Activated CD4-positive, alpha-beta memory T cell treated with anti-CD3 and anti-CD28 coated beads, Interleukin-2, amount 10 ng/mL, durations not matched to agents 7 days and 5 days (primary cell): Measurements from ENCODE around the gene SMARCC1. TPM values are rescaled to one million over a fixed set of nuclear protein-coding genes. Genes with fewer than 3 reads are reported as not detected.
"Not testable (repeated sequence)": the region's sequence is repeated elsewhere in the genome, so short reads cannot be mapped to it uniquely, and the experiment has no call there.

Experiments used
- CTCF ChIA-PET: fragments of 350-600 bp; sonication (Branson Sonifier 250); formaldehyde crosslinking; loops from one replicate; lab custom pipeline; 2021; ENCODE audit warnings: antibody characterized with exemption, inconsistent platforms; lab: Charles Lee
- POLR2A ChIA-PET: fragments of 350-600 bp; sonication (Branson Sonifier 250); formaldehyde crosslinking; loops from one replicate; lab custom pipeline; 2021; ENCODE audit warnings: antibody characterized with exemption; lab: Charles Lee
- DNase-seq: peaks from one replicate; pipeline ENCODE4 v3.0.0-alpha.2; 2020
- H3K27ac Mint-ChIP-seq: one replicate; pipeline ENCODE4 v1.8.0; 2021; ENCODE audit warnings: mild to moderate bottlenecking, mixed read lengths
- H3K27me3 Mint-ChIP-seq: one replicate; pipeline ENCODE4 v1.8.0; 2021; ENCODE audit warnings: mixed read lengths
- H3K36me3 Mint-ChIP-seq: one replicate; pipeline ENCODE4 v1.8.0; 2021; ENCODE audit warnings: low read depth, mixed read lengths
- H3K4me1 Mint-ChIP-seq: one replicate; pipeline ENCODE4 v1.8.0; 2021; ENCODE audit warnings: mixed read lengths
- H3K4me3 Mint-ChIP-seq: one replicate; pipeline ENCODE4 v1.8.0; 2021; ENCODE audit warnings: mild to moderate bottlenecking, mixed read lengths
- H3K9me3 Mint-ChIP-seq: one replicate; pipeline ENCODE4 v1.8.0; 2021; ENCODE audit warnings: mixed read lengths
- total RNA-seq, 2 experiments: library from RNA; stranded (reverse); gene quantifications; one replicate each; pipeline ENCODE4 v1.2.3, GENCODE V29; 2021

The SMARCC1 gene
- 10 to 100 TPM; 83.0 to 83.7 TPM for total RNA-seq

- peak; percentile 99 for DNase-seq
- H3K4me3 Mint-ChIP-seq: peak within 1 kb of the TSS; percentile 93
- CTCF ChIA-PET: interaction anchor here (1.1 kb wide), 1 partner anchor 258 kb away, joined by 3 read pairs; no protein-coding TSS in a partner anchor
- H3K4me1 Mint-ChIP-seq: peaks cover 22% of the 10 kb centered on the region
- no peaks in the 10 kb centered on the region for H3K9me3 Mint-ChIP-seq
- H3K36me3 Mint-ChIP-seq: peaks cover 8% of the 10 kb centered on the region
- POLR2A ChIA-PET: interaction anchor here (0.9 to 1.5 kb wide), 12 partner anchors 9 to 802 kb away, joined by 3 to 12 read pairs (median 4); partner anchors contain the start of genes DHX30, NBEAL2, PTPN23 and SCAP
- H3K27ac Mint-ChIP-seq: peak within 1 kb of the TSS; percentile 96
- H3K27me3 Mint-ChIP-seq: no peaks in the 10 kb centered on the region
These were observed at the start of gene SMARCC1 for GRCh38 chr3:47781685-47782445. TSS of gene SMARCC1 (minus strand) at chr3:47781893. CDS start at chr3:47781797, 96 bp downstream.

GRCh38 chr3:47829482-47829881 is 47.8 kb upstream of the SMARCC1 start:
- H3K4me3 Mint-ChIP-seq, DNase-seq, H3K9me3 Mint-ChIP-seq, POLR2A ChIA-PET, H3K27me3 Mint-ChIP-seq: not testable (repeated sequence)
- H3K27ac Mint-ChIP-seq: peak overlapping the region; percentile 63
- peaks cover 37% of the 10 kb centered on the region for H3K4me1 Mint-ChIP-seq
- CTCF ChIA-PET: interaction anchor here (0.6 to 1.4 kb wide), 2 partner anchors 8 to 9 kb away, joined by 3 to 4 read pairs; no protein-coding TSS in a partner anchor
- peaks cover 52% of the 10 kb centered on the region for H3K36me3 Mint-ChIP-seq

- ChIA-PET CTCF (interaction anchor here (0.5 to 5.1 kb wide), 27 partner anchors 8 to 439 kb away, joined by 3 to 53 read pairs (median 5); partner anchors contain the start of genes CDC25A and SCAP), POLR2A (interaction anchor here (0.6 to 3.0 kb wide), 21 partner anchors 9 to 1295 kb away, joined by 3 to 19 read pairs (median 4); partner anchors contain the start of genes CDC25A, DHX30 and USP19)
- Mint-ChIP-seq H3K9me3 (no peaks in the 10 kb centered on the region), H3K4me3 (peak overlapping the region; percentile 83), H3K27ac (peak overlapping the region; percentile 47), H3K27me3 (no peaks in the 10 kb centered on the region), H3K4me1 (peaks cover 38% of the 10 kb centered on the region), H3K36me3 (peaks cover 37% of the 10 kb centered on the region)
- DNase-seq: no peak
These were observed 43.9 kb upstream of the SMARCC1 start for GRCh38 chr3:47825590-47825989.

GRCh38 chr3:47824541-47825473 is 43.1 kb upstream of the SMARCC1 start:
- Mint-ChIP-seq H3K9me3 (no peaks in the 10 kb centered on the region), H3K27me3 (no peaks in the 10 kb centered on the region), H3K27ac (peak overlapping the region; percentile 47), H3K4me1 (peaks cover 38% of the 10 kb centered on the region), H3K4me3 (peak overlapping the region; percentile 83), H3K36me3 (peaks cover 37% of the 10 kb centered on the region)
- DNase-seq: peak; percentile 82
- ChIA-PET POLR2A (interaction anchor here (0.6 to 3.0 kb wide), 25 partner anchors 8 to 1296 kb away, joined by 3 to 19 read pairs (median 4); partner anchors contain the start of genes CDC25A, DHX30, SMARCC1 and USP19), CTCF (interaction anchor here (0.6 to 5.1 kb wide), 37 partner anchors 9 to 792 kb away, joined by 3 to 53 read pairs (median 4); partner anchors contain the start of genes CDC25A and SCAP)

GRCh38 chr3:47817609-47818008 is 35.9 kb upstream of the SMARCC1 start:
- no peak for DNase-seq

GRCh38 chr3:47813551-47814177 is 32.0 kb upstream of the SMARCC1 start:
- no peaks in the 10 kb centered on the region for H3K4me1 Mint-ChIP-seq
- CTCF ChIA-PET: interaction anchor here (0.6 to 6.8 kb wide), 5 partner anchors 11 to 1208 kb away, joined by 3 to 49 read pairs (median 4); no protein-coding TSS in a partner anchor
- no peak for DNase-seq
- no peak overlapping the region for H3K4me3 Mint-ChIP-seq
- no peak overlapping the region for H3K27ac Mint-ChIP-seq
- H3K9me3 Mint-ChIP-seq: no peaks in the 10 kb centered on the region
- H3K36me3 Mint-ChIP-seq: peaks cover 28% of the 10 kb centered on the region
- no peaks in the 10 kb centered on the region for H3K27me3 Mint-ChIP-seq
- POLR2A ChIA-PET: interaction anchor here (2.1 kb wide), 1 partner anchor 10 kb away, joined by 7 read pairs; no protein-coding TSS in a partner anchor

More at GRCh38 chr3:47817609-47818008, 35.9 kb upstream of the SMARCC1 start:
- peaks cover 20% of the 10 kb centered on the region for H3K36me3 Mint-ChIP-seq
- no peak overlapping the region for H3K27ac Mint-ChIP-seq
- H3K27me3 Mint-ChIP-seq: no peaks in the 10 kb centered on the region
- H3K4me1 Mint-ChIP-seq: no peaks in the 10 kb centered on the region
- POLR2A ChIA-PET: interaction anchor here (1.3 kb wide), 1 partner anchor 14 kb away, joined by 3 read pairs; no protein-coding TSS in a partner anchor
- H3K9me3 Mint-ChIP-seq: no peaks in the 10 kb centered on the region
- H3K4me3 Mint-ChIP-seq: no peak overlapping the region
- CTCF ChIA-PET: interaction anchor here (1.1 kb wide), 1 partner anchor 295 kb away, joined by 4 read pairs; no protein-coding TSS in a partner anchor

- Mint-ChIP-seq H3K4me3 (peak overlapping the region; percentile 91), H3K36me3 (peaks cover 10% of the 10 kb centered on the region), H3K4me1 (peaks cover 30% of the 10 kb centered on the region), H3K27me3 (peaks cover 2% of the 10 kb centered on the region), H3K9me3 (no peaks in the 10 kb centered on the region), H3K27ac (no peak overlapping the region)
- DNase-seq: no peak
- ChIA-PET POLR2A (interaction anchor here (2.3 kb wide), 1 partner anchor 20 kb away, joined by 19 read pairs; no protein-coding TSS in a partner anchor), CTCF (interaction anchor here (0.9 to 2.4 kb wide), 5 partner anchors 11 to 291 kb away, joined by 3 to 26 read pairs (median 4); partner anchors contain the start of gene ELP6)
These were observed 22.9 kb upstream of the SMARCC1 start for GRCh38 chr3:47804577-47804976.

GRCh38 chr3:47803480-47804025 is 21.9 kb upstream of the SMARCC1 start:
- DNase-seq: no peak
- Mint-ChIP-seq H3K4me3 (peak overlapping the region; percentile 91), H3K4me1 (peaks cover 30% of the 10 kb centered on the region), H3K9me3 (no peaks in the 10 kb centered on the region), H3K36me3 (peaks cover 10% of the 10 kb centered on the region), H3K27ac (peak overlapping the region; percentile 76), H3K27me3 (peaks cover 2% of the 10 kb centered on the region)
- CTCF ChIA-PET: interaction anchor here (1.1 kb wide), 1 partner anchor 290 kb away, joined by 3 read pairs; the partner anchor contains the start of gene ELP6
- POLR2A ChIA-PET: interaction anchor here (0.8 to 2.3 kb wide), 2 partner anchors 14 to 21 kb away, joined by 3 to 19 read pairs; no protein-coding TSS in a partner anchor

- DNase-seq: peak; percentile 86
- Mint-ChIP-seq H3K4me3 (peak within 1 kb of the TSS; percentile 93), H3K9me3 (no peaks in the 10 kb centered on the region), H3K27me3 (peaks cover 2% of the 10 kb centered on the region), H3K36me3 (peaks cover 10% of the 10 kb centered on the region), H3K4me1 (peaks cover 30% of the 10 kb centered on the region), H3K27ac (peak within 1 kb of the TSS; percentile 90)
- POLR2A ChIA-PET: interaction anchor here (1.0 to 1.9 kb wide), 7 partner anchors 14 to 385 kb away, joined by 4 to 19 read pairs (median 6); partner anchors contain the start of genes CDC25A, ELP6 and SMARCC1
- CTCF ChIA-PET: interaction anchor here (0.9 to 2.5 kb wide), 4 partner anchors 13 to 281 kb away, joined by 3 to 16 read pairs (median 4); no protein-coding TSS in a partner anchor
These were observed 21.2 kb upstream of the SMARCC1 start, which contains the start of gene DHX30 for GRCh38 chr3:47802734-47803479. TSS of gene DHX30 (plus strand) at chr3:47803138. CDS start at chr3:47810684, 7,546 bp downstream.

GRCh38 chr3:47799733-47800132 is 18.0 kb upstream of the SMARCC1 start:
- Mint-ChIP-seq H3K9me3 (no peaks in the 10 kb centered on the region), H3K4me3 (no peak overlapping the region), H3K36me3 (no peaks in the 10 kb centered on the region), H3K27me3 (peaks cover 6% of the 10 kb centered on the region), H3K27ac (no peak overlapping the region), H3K4me1 (peaks cover 27% of the 10 kb centered on the region)
- no peak for DNase-seq
- CTCF ChIA-PET: interaction anchor here (1.0 to 1.9 kb wide), 5 partner anchors 13 to 280 kb away, joined by 3 to 5 read pairs (median 4); no protein-coding TSS in a partner anchor
- POLR2A ChIA-PET: no interaction called here
